Liver (tissue), 9 donors: Measurements from ENCODE around the gene NECTIN4. TPM values are rescaled to one million over a fixed set of nuclear protein-coding genes. Genes with fewer than 3 reads are reported as not detected.
A peak's percentile ranks its signal among the peaks of the same experiment; 100 is the strongest.

Experiments
- DNase-seq: peaks from one replicate; pipeline ENCODE4 v3.0.0-alpha.2; 2017; ENCODE audit warnings: low spot score
- H3K27ac ChIP-seq, 2 donors: one replicate each; pipeline ENCODE4 v1.7.0; 2013; ENCODE audit warnings: inconsistent platforms in 2 of 2, low read length in 2 of 2, control low read depth in 1 of 2, low read depth in 1 of 2, mild to moderate bottlenecking in 1 of 2
- H3K27me3 ChIP-seq, 4 donors: one replicate each; pipeline versions ENCODE4 v1.6.1 to v1.7.0; 2013; ENCODE audit warnings: low read length in 3 of 4, inconsistent platforms in 1 of 4, mild to moderate bottlenecking in 1 of 4, moderate library complexity in 1 of 4; ENCODE audit not compliant: control insufficient read depth in 4 of 4, insufficient read depth in 4 of 4
- H3K36me3 ChIP-seq, 4 donors: one replicate each; pipeline versions ENCODE4 v1.6.1 to v1.7.0; 2013; ENCODE audit warnings: low read length in 3 of 4, mild to moderate bottlenecking in 3 of 4, low read depth in 1 of 4, moderate library complexity in 1 of 4; ENCODE audit not compliant: control insufficient read depth in 4 of 4, insufficient read depth in 3 of 4
- H3K4me1 ChIP-seq, 4 donors: one replicate each; pipeline versions ENCODE4 v1.6.1 to v1.7.0; 2013; ENCODE audit warnings: low read length in 3 of 4, mild to moderate bottlenecking in 3 of 4, moderate library complexity in 1 of 4; ENCODE audit not compliant: control insufficient read depth in 4 of 4, insufficient read depth in 4 of 4
- H3K4me3 ChIP-seq, 3 donors: one replicate each; pipeline versions ENCODE4 v1.6.1 to v1.7.0; 2013; ENCODE audit warnings: low read length in 3 of 3, control low read depth in 1 of 3, low read depth in 1 of 3, mild to moderate bottlenecking in 1 of 3
- H3K9ac ChIP-seq, 2 donors: one replicate each; pipeline ENCODE4 v1.7.0; 2013; ENCODE audit warnings: low read length in 2 of 2, mild to moderate bottlenecking in 2 of 2, moderate library complexity in 2 of 2, control low read depth in 1 of 2, low read depth in 1 of 2
- H3K9me3 ChIP-seq, 4 donors: one replicate each; pipeline versions ENCODE4 v1.6.1 to v1.7.0; 2013; ENCODE audit warnings: low read length in 3 of 4; ENCODE audit not compliant: control insufficient read depth in 4 of 4
- CTCF ChIP-seq: fragments of 150-350 bp; IDR thresholded peaks from 2 replicates; pipeline ENCODE4 v1.5.1; 2017; ENCODE audit warnings: improper control_type of control experiment, low read depth, low read length; ENCODE audit not compliant: missing input control
- GABPA ChIP-seq, 2 donors: IDR thresholded peaks in 1 of 2; conservative IDR thresholded peaks in 1 of 2; 2 replicates each; pipeline ENCODE4 v1.6.1; 2016; ENCODE audit warnings: antibody characterized with exemption in 2 of 2, mild to moderate bottlenecking in 1 of 2, moderate library complexity in 1 of 2
- HNF4G ChIP-seq: IDR thresholded peaks from 2 replicates; pipeline ENCODE4 v1.6.1; 2016; ENCODE audit warnings: antibody characterized with exemption
- JUND ChIP-seq, 2 donors: IDR thresholded peaks; 2 replicates each; pipeline ENCODE4 v1.6.1; 2016; ENCODE audit warnings: antibody characterized with exemption in 2 of 2
- RAD21 ChIP-seq, 2 donors: IDR thresholded peaks; 2 replicates each; pipeline ENCODE4 v1.6.1; 2016; ENCODE audit warnings: antibody characterized with exemption in 2 of 2, mild to moderate bottlenecking in 2 of 2
- REST ChIP-seq: IDR thresholded peaks from 2 replicates; pipeline ENCODE4 v1.6.1; 2016; ENCODE audit warnings: antibody characterized with exemption, mild to moderate bottlenecking
- RXRA ChIP-seq, 2 donors: IDR thresholded peaks; 2 replicates each; pipeline ENCODE4 v1.6.1; 2017 to 2018; ENCODE audit warnings: antibody characterized with exemption in 2 of 2, mild to moderate bottlenecking in 1 of 2
- SP1 ChIP-seq: IDR thresholded peaks from 2 replicates; pipeline ENCODE4 v1.6.1; 2018; ENCODE audit warnings: antibody characterized with exemption, mild to moderate bottlenecking
- TAF1 ChIP-seq: conservative IDR thresholded peaks from 2 replicates; pipeline ENCODE4 v1.6.1; 2016; ENCODE audit warnings: antibody characterized with exemption, mild to moderate bottlenecking
- YY1 ChIP-seq: IDR thresholded peaks from 2 replicates; pipeline ENCODE4 v1.6.1; 2016; ENCODE audit warnings: antibody characterized with exemption, mild to moderate bottlenecking
- ZBTB33 ChIP-seq: IDR thresholded peaks from 2 replicates; pipeline ENCODE4 v1.6.1; 2016; ENCODE audit warnings: antibody characterized with exemption
- WGBS: extraction: QIAGEN DNeasy Blood & Tissue Kit; methylation state at CpG from one replicate; pipeline ENCODE4 v1.1.7; 2013; 5-methylcytosine and 5-hydroxymethylcytosine counted together
- polyA plus RNA-seq, 2 donors: library from polyadenylated mRNA; stranded (reverse) in 1 of 2; unstranded in 1 of 2; fragments of 200-250 nt in 1 of 2; fragments of >200 nt in 1 of 2; fragmentation: Nextera tagmentation in 1 of 2; extraction: Ambion mirVana in 1 of 2; gene quantifications; one replicate each; pipeline versions ENCODE4 v1.2.1 to v1.2.3, GENCODE V29; 2013 to 2015
- total RNA-seq, 2 donors: library from RNA; depleted of rRNA; stranded (reverse); fragments of >200 nt; gene quantifications; one replicate each; pipeline ENCODE4 v1.2.3, GENCODE V29; 2014
- TF ChIP-seq, protein P1 (sequence below): IDR thresholded peaks from 2 replicates; pipeline ENCODE4 v1.6.1; 2016; ENCODE audit warnings: antibody characterized with exemption
- donor health status: healthy.
- donor health status: healthy.
- donor health status: healthy.
- donor health status: healthy.
- donor health status: healthy.

NECTIN4 gene
- total and polyA plus RNA-seq, 4 donors: 0.01 TPM; not detected in 3

DNA sequence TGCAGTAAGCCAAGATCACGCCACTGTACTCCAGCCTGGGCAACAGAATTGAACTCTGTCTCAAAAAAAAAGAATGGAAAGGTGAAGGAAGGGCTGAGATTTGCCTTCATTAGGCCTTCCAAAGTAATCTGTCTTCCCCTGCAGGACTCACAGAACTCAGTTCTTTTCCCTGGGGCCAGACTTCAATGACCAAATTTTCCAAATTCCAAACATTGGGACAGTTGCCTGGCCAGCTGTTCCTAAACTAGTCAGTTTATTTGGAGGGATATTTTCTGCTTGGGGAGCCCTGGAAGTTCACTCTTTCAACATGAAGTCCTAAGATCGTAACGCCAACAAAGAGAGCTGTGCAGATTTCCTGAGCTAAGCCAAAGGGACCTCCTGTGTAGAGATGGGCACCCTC, 48.5 kb upstream of the NECTIN4 start:
- no peak for DNase-seq
- H3K27ac ChIP-seq: no peak overlapping the region
- no peaks in the 10 kb centered on the region for H3K27me3 ChIP-seq
- H3K9me3 ChIP-seq: no peaks in the 10 kb centered on the region
- 80% methylated on average over 3 of the region's 3 CpGs for WGBS
- H3K4me3 ChIP-seq: no peak overlapping the region
- no peak for TF ChIP-seq CTCF
- TF ChIP-seq JUND (IDR thresholded peaks at IDR 0.05): no peak
- TF ChIP-seq GABPA (IDR thresholded peaks at IDR 0.05 in 1 of 2, conservative IDR thresholded peaks at IDR 0.05 in 1 of 2): no peak
- TF ChIP-seq ZBTB33: no peak
- no peak for TF ChIP-seq REST
- no peak for TF ChIP-seq HNF4G
- no peak for TF ChIP-seq RXRA (IDR thresholded peaks at IDR 0.05)
- TF ChIP-seq TAF1: no peak
- no peaks in the 10 kb centered on the region for H3K36me3 ChIP-seq
- H3K9ac ChIP-seq: no peak overlapping the region
- peaks cover 0 to 12% (median 6%) of the 10 kb centered on the region in 4 donors for H3K4me1 ChIP-seq

- no peaks in the 10 kb centered on the region for H3K9me3 ChIP-seq
- peak overlapping the region; percentile 48 to 68 for H3K9ac ChIP-seq
- no peak for TF ChIP-seq HNF4G
- TF ChIP-seq, protein P1, sequence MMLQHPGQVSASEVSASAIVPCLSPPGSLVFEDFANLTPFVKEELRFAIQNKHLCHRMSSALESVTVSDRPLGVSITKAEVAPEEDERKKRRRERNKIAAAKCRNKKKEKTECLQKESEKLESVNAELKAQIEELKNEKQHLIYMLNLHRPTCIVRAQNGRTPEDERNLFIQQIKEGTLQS: no peak
- TF ChIP-seq YY1: no peak
- TF ChIP-seq SP1: no peak
- TF ChIP-seq RAD21 (IDR thresholded peaks at IDR 0.05): no peak
- no peaks in the 10 kb centered on the region for H3K27me3 ChIP-seq
- DNase-seq: no peak
- H3K4me1 ChIP-seq: peaks cover 0 to 21% (median 16%) of the 10 kb centered on the region in 4 donors
- peak overlapping the region; percentile 92 to 99 for H3K27ac ChIP-seq
- peaks cover 0 to 11% (median 6%) of the 10 kb centered on the region in 4 donors for H3K36me3 ChIP-seq
- H3K4me3 ChIP-seq: peak overlapping the region; percentile 65 to 88 (median 72)
- WGBS: 8% methylated on average over 11 of the region's 11 CpGs
Observed at GRCh38 chr1:161133220-161133740, 43.9 kb upstream of the NECTIN4 start.
